HepG2 (cell line): ENCODE data around the gene COQ3. TPM values are rescaled to one million over a fixed set of nuclear protein-coding genes. Genes with fewer than 3 reads are reported as not detected.

ENCODE experiments used
- ATAC-seq: fragments of 200-7000 bp; cut with Tn5 transposase; 3 replicates; pipeline ENCODE4 v1.9.1; 2020; ENCODE audit warnings: mild to moderate bottlenecking, moderate library complexity
- BruUV-seq: library from RNA; stranded (reverse); fragments of 400-500 nt; replicated peaks from 2 replicates; lab custom pipeline; 2021; lab: Mats Ljungman, UMichigan
- CTCF ChIA-PET: fragments of 300-600 bp; formaldehyde crosslinking; extraction: SDS; loops from one replicate; lab custom pipeline; 2021; ENCODE audit warnings: low total read pairs, inconsistent platforms, low intra/inter-chr PET ratio; lab: Yijun Ruan, JAX
- POLR2A ChIA-PET: fragments of 350-600 bp; sonication (Branson Sonifier 250); formaldehyde crosslinking; loops from one replicate; lab custom pipeline; 2020; ENCODE audit warnings: antibody characterized with exemption, inconsistent platforms; lab: Yijun Ruan, JAX
- DNase-seq: peaks from one replicate; pipeline ENCODE4 v3.0.0-alpha.2; 2015; ENCODE audit warnings: low spot score
- FAIRE-seq: peaks from 3 replicates; lab custom pipeline; 2011; peaks lifted over from hg19 to GRCh38; lab: Jason Lieb, UNC
- H2AFZ ChIP-seq: one replicate; pipeline ENCODE4 v1.6.1; 2011; ENCODE audit warnings: low read length, inconsistent platforms
- H3K27ac ChIP-seq: fragments of 300-600 bp; 3 replicates; pipeline ENCODE4 v1.8.0; 2011; ENCODE audit warnings: mixed run types, mild to moderate bottlenecking, mixed read lengths, low read length, inconsistent platforms; ENCODE audit not compliant: insufficient read depth; ENCODE audit errors: extremely low read length
- H3K27me3 ChIP-seq, 2 experiments: fragments of 200-600 bp in 1 of 2; 2 replicates in 1 of 2; 3 replicates in 1 of 2; pipeline versions ENCODE4 v1.6.0 to v1.8.0; 2011; ENCODE audit warnings: low read length in 2 of 2, mild to moderate bottlenecking in 2 of 2, moderate library complexity in 2 of 2, inconsistent platforms in 1 of 2; ENCODE audit not compliant: insufficient read depth in 2 of 2, control insufficient read depth in 1 of 2
- H3K36me3 ChIP-seq, 2 experiments: fragments of 200-600 bp in 1 of 2; replicated peaks in 1 of 2; 2 replicates in 1 of 2; 3 replicates in 1 of 2; pipeline versions ENCODE4 v1.5.1 to v1.8.0; 2011; ENCODE audit warnings: low read length in 2 of 2, inconsistent platforms in 1 of 2; ENCODE audit not compliant: insufficient read depth in 2 of 2, control insufficient read depth in 1 of 2
- H3K4me1 ChIP-seq: 2 replicates; pipeline ENCODE4 v1.5.1; 2012; ENCODE audit warnings: low read length, inconsistent platforms; ENCODE audit not compliant: insufficient read depth
- H3K4me2 ChIP-seq: 2 replicates; pipeline ENCODE4 v1.6.0; 2011; ENCODE audit warnings: low read depth, low read length, inconsistent platforms
- H3K4me3 ChIP-seq, 3 experiments: fragments of 200-600 bp in 1 of 3; sonication (generic), shearing (Covaris generic) in 1 of 3; replicated peaks in 1 of 3; 2 replicates each; pipeline ENCODE4 v1.5.1; 2011 to 2016; ENCODE audit warnings: low read length in 3 of 3, inconsistent platforms in 2 of 3, low read depth in 2 of 3, mild to moderate bottlenecking in 2 of 3, control low read depth in 1 of 3, mixed read lengths in 1 of 3; ENCODE audit not compliant: insufficient read depth in 1 of 3
- H3K79me2 ChIP-seq: one replicate; pipeline ENCODE4 v1.6.1; 2011; ENCODE audit warnings: low read length, inconsistent platforms; ENCODE audit not compliant: insufficient read depth
- H3K9ac ChIP-seq: 2 replicates; pipeline ENCODE4 v1.6.0; 2011; ENCODE audit warnings: mild to moderate bottlenecking, low read depth, low read length, inconsistent platforms; ENCODE audit not compliant: insufficient read depth
- H3K9me3 ChIP-seq: 2 replicates; pipeline ENCODE4 v1.5.1; 2012; ENCODE audit warnings: mild to moderate bottlenecking, low read length
- H4K20me1 ChIP-seq: 2 replicates; pipeline ENCODE4 v1.6.0; 2011; ENCODE audit warnings: inconsistent platforms, mild to moderate bottlenecking, low read length, moderate library complexity; ENCODE audit not compliant: insufficient read depth
- ATF2 ChIP-seq: sonication (generic); formaldehyde crosslinking; IDR thresholded peaks from 2 replicates; pipeline ENCODE4 v1.4.0; 2020; ENCODE audit warnings: missing genetic modification reagents
- CAMTA2 ChIP-seq: sonication (generic); formaldehyde crosslinking; IDR thresholded peaks from 2 replicates; pipeline ENCODE4 v1.4.0; 2020; ENCODE audit warnings: mild to moderate bottlenecking, missing genetic modification reagents, borderline replicate concordance
- GTF2F1 ChIP-seq: fragments of 150-350 bp; IDR thresholded peaks from 2 replicates; pipeline ENCODE4 v1.6.1; 2014; ENCODE audit warnings: low read length
- HBP1 ChIP-seq: IDR thresholded peaks from 2 replicates; pipeline ENCODE4 v1.6.1; 2016; ENCODE audit warnings: low read depth, control low read depth
- KDM3A ChIP-seq: IDR thresholded peaks from 2 replicates; pipeline ENCODE4 v1.6.1; 2018; ENCODE audit warnings: low read depth, missing compliant biosample characterization
- LBX2 ChIP-seq: sonication (generic); formaldehyde crosslinking; IDR thresholded peaks from 2 replicates; pipeline ENCODE4 v1.5.0; 2020; ENCODE audit warnings: missing genetic modification reagents, mild to moderate bottlenecking, borderline replicate concordance
- MTF2 ChIP-seq: sonication (generic); formaldehyde crosslinking; IDR thresholded peaks from 2 replicates; pipeline ENCODE4 v1.5.0; 2020; ENCODE audit warnings: missing genetic modification reagents, borderline replicate concordance
- REXO4 ChIP-seq: sonication (generic); formaldehyde crosslinking; IDR thresholded peaks from 2 replicates; pipeline ENCODE4 v1.8.0; 2022; ENCODE audit warnings: missing genetic modification reagents, mild to moderate bottlenecking, borderline replicate concordance
- RFX3 ChIP-seq: IDR thresholded peaks from 2 replicates; pipeline ENCODE4 v1.6.1; 2016; ENCODE audit warnings: missing biosample characterization, missing genetic modification reagents
- THAP9 ChIP-seq: sonication (generic); formaldehyde crosslinking; IDR thresholded peaks from 2 replicates; pipeline ENCODE4; 2020; ENCODE audit warnings: missing genetic modification reagents, mild to moderate bottlenecking, borderline replicate concordance
- ZBTB1 ChIP-seq: sonication (generic); formaldehyde crosslinking; IDR thresholded peaks from 2 replicates; pipeline ENCODE4 v1.4.0; 2020; ENCODE audit warnings: missing genetic modification reagents, borderline replicate concordance
- ZBTB37 ChIP-seq: sonication (generic); formaldehyde crosslinking; IDR thresholded peaks from 2 replicates; pipeline ENCODE4 v1.4.0; 2020; ENCODE audit warnings: mild to moderate bottlenecking, missing genetic modification reagents
- ZFP41 ChIP-seq: sonication (generic); formaldehyde crosslinking; IDR thresholded peaks from 2 replicates; pipeline ENCODE4 v1.4.0; 2020; ENCODE audit warnings: mild to moderate bottlenecking, missing genetic modification reagents, borderline replicate concordance
- ZMYM4 ChIP-seq: sonication (generic); formaldehyde crosslinking; IDR thresholded peaks from 2 replicates; pipeline ENCODE4 v1.8.1; 2023; ENCODE audit warnings: mild to moderate bottlenecking, missing genetic modification reagents
- ZNF264 ChIP-seq: sonication (generic); formaldehyde crosslinking; IDR thresholded peaks from 2 replicates; pipeline ENCODE4 v1.4.0; 2020; ENCODE audit warnings: missing genetic modification reagents
- WGBS: methylation state at CpG from one replicate; pipeline ENCODE4 v1.1.6; 2017; ENCODE audit warnings: low lambda C conversion rate; 5-methylcytosine and 5-hydroxymethylcytosine counted together
- in situ Hi-C: cut with HindIII; loops from 2 replicates; pipeline ENCODE4 v1.10.0; 2017; ENCODE audit warnings: low pct_unique_long_range_greater_than_20kb; ENCODE audit not compliant: extremely low pct_ligation_motif_present
- intact Hi-C: fragments of 100-400 bp; cut with micrococcal nuclease; formaldehyde crosslinking; loops from one replicate; pipeline ENCODE4 v1.10.0; 2022; ENCODE audit not compliant: unreplicated experiment
- polyA plus RNA-seq, 8 experiments: library from polyadenylated mRNA; depleted of rRNA in 3 of 8; stranded (reverse) in 7 of 8; unstranded in 1 of 8; fragments of >200 nt; fragmentation: Illumina TruSeq in 4 of 8; extraction: Trizol in 4 of 8; gene quantifications; 2 replicates each; pipeline versions ENCODE4 v1.2.1 to v1.2.3, GENCODE V29; 2011 to 2016; ENCODE audit warnings: low read depth in 4 of 8, missing spikeins in 1 of 8, mixed read lengths in 1 of 8; ENCODE audit not compliant: insufficient read depth in 1 of 8
- total RNA-seq, 5 experiments: library from RNA; depleted of rRNA; stranded (reverse); fragments of >200 nt; fragmentation: Illumina TruSeq; extraction: Trizol; gene quantifications; 2 replicates each; pipeline ENCODE4 v1.2.3, GENCODE V29; 2016; ENCODE audit warnings: low read depth in 1 of 5

COQ3 gene
- total and polyA plus RNA-seq, 2 of the 13 experiments (the other 11 are each of a cell fraction or from before 2014, with no cell fraction given) = 5.3 to 20.5 TPM

GRCh38 chr6:99416892-99417767, 23.1 kb upstream of the COQ3 start:
- H3K36me3 ChIP-seq = peaks cover 4 to 35% of the 10 kb centered on the region in 2 experiments
- H3K4me3 ChIP-seq = no peak overlapping the region
- in situ Hi-C loops (no loop called here), intact Hi-C loops (no loop called here)
- H3K4me1 ChIP-seq = peaks cover 13% of the 10 kb centered on the region
- H3K27me3 ChIP-seq = no peaks in the 10 kb centered on the region
- FAIRE-seq (no peak), ATAC-seq (no peak), DNase-seq (no peak)
- no TSS peak for BruUV-seq
- H3K9ac ChIP-seq = no peak overlapping the region
- WGBS = 95% methylated on average over 9 of the region's 9 CpGs
- peaks cover 95% of the 10 kb centered on the region for H3K79me2 ChIP-seq
- CTCF ChIA-PET = no interaction called here
- H3K4me2 ChIP-seq = no peak overlapping the region
- no peaks in the 10 kb centered on the region for H3K9me3 ChIP-seq
- POLR2A ChIA-PET = interaction anchor here (1.7 kb wide), 1 partner anchor 9 kb away, joined by 4 read pairs; no protein-coding TSS in a partner anchor
- H4K20me1 ChIP-seq = peaks cover 54% of the 10 kb centered on the region
- H2AFZ ChIP-seq = no peak overlapping the region
- no peak overlapping the region for H3K27ac ChIP-seq
- TF ChIP-seq ZNF264 (CRISPR knock-in tag) (no peak), HBP1 (CRISPR knock-in tag) (no peak), ZMYM4 (CRISPR knock-in tag) (no peak), ZBTB1 (no peak), ZFP41 (CRISPR knock-in tag) (no peak), LBX2 (CRISPR knock-in tag) (no peak), ZBTB37 (CRISPR knock-in tag) (no peak), KDM3A (CRISPR knock-in tag) (no peak), MTF2 (CRISPR knock-in tag) (no peak), ATF2 (no peak), GTF2F1 (no peak), REXO4 (no peak), THAP9 (CRISPR knock-in tag) (no peak), RFX3 (no peak), CAMTA2 (CRISPR knock-in tag) (no peak)
